ENCODE measurements around the gene ADRA1B. TPM values are rescaled to one million over a fixed set of nuclear protein-coding genes. Genes with fewer than 3 reads are reported as not detected.
A peak's percentile ranks its signal among the peaks of the same experiment; 100 is the strongest.

The ADRA1B gene
- total RNA-seq, result 2.5 TPM
- long read RNA-seq, partial matches to known transcripts, result 0 of 2 reads
- long read RNA-seq, other reads (novel, unspliced or antisense), result 1 of 2 reads

- peak within 1 kb of the TSS; percentile 70 for H3K4me3 ChIP-seq
- H3K36me3 ChIP-seq, result no peaks in the 10 kb centered on the region
- H3K27ac ChIP-seq (replicated peaks), result peak within 1 kb of the TSS; percentile 81
- DNase-seq, result peak; percentile 79
- H3K9me3 ChIP-seq (replicated peaks), result no peaks in the 10 kb centered on the region
- H3K4me1 ChIP-seq, result peaks cover 24% of the 10 kb centered on the region
- intact Hi-C loops (cut with micrococcal nuclease), result loop anchor here (10.0 kb wide), 1 partner anchor 471 kb away; no protein-coding TSS in a partner anchor
- TF ChIP-seq CTCF (IDR thresholded peaks at IDR 0.05; ENCODE audit: borderline replicate concordance), result peak; percentile 72
- peaks cover 22% of the 10 kb centered on the region for H3K27me3 ChIP-seq (ENCODE audit: low read depth)
Observed at GRCh38 chr5:159915904-159916840, at the start of gene ADRA1B. Gene ADRA1B (plus strand): TSS chr5:159916482. CDS start chr5:159916906, 424 bp downstream.

- no peaks in the 10 kb centered on the region for H3K9me3 ChIP-seq (replicated peaks)
- intact Hi-C loops (cut with micrococcal nuclease), result no loop called here
- H3K27me3 ChIP-seq (ENCODE audit: low read depth), result no peaks in the 10 kb centered on the region
- H3K36me3 ChIP-seq, result no peaks in the 10 kb centered on the region
- no peak for DNase-seq
- TF ChIP-seq CTCF (IDR thresholded peaks at IDR 0.05; ENCODE audit: borderline replicate concordance), result no peak
- H3K4me3 ChIP-seq, result no peak overlapping the region
- peaks cover 15% of the 10 kb centered on the region for H3K4me1 ChIP-seq
- H3K27ac ChIP-seq (replicated peaks), result no peak overlapping the region
Observed at GRCh38 chr5:159873680-159874079, 42.6 kb upstream of the ADRA1B start.

- no peak overlapping the region for H3K4me3 ChIP-seq
- H3K4me1 ChIP-seq, result peaks cover 21% of the 10 kb centered on the region
- intact Hi-C loops (cut with micrococcal nuclease), result no loop called here
- H3K9me3 ChIP-seq (replicated peaks), result no peaks in the 10 kb centered on the region
- H3K36me3 ChIP-seq, result no peaks in the 10 kb centered on the region
- DNase-seq, result no peak
- no peak for TF ChIP-seq CTCF (IDR thresholded peaks at IDR 0.05; ENCODE audit: borderline replicate concordance)
- no peak overlapping the region for H3K27ac ChIP-seq (replicated peaks)
- no peaks in the 10 kb centered on the region for H3K27me3 ChIP-seq (ENCODE audit: low read depth)
Observed at GRCh38 chr5:159874263-159874662, 42.0 kb upstream of the ADRA1B start.

GRCh38 chr5:159877016-159877415 is 39.3 kb upstream of the ADRA1B start:
- H3K9me3 ChIP-seq (replicated peaks), result no peaks in the 10 kb centered on the region
- no peak overlapping the region for H3K4me3 ChIP-seq
- no peak for TF ChIP-seq CTCF (IDR thresholded peaks at IDR 0.05; ENCODE audit: borderline replicate concordance)
- H3K27ac ChIP-seq (replicated peaks), result peak overlapping the region; percentile 81
- no peak for DNase-seq
- no peaks in the 10 kb centered on the region for H3K27me3 ChIP-seq (ENCODE audit: low read depth)
- no peaks in the 10 kb centered on the region for H3K36me3 ChIP-seq
- peaks cover 26% of the 10 kb centered on the region for H3K4me1 ChIP-seq
- intact Hi-C loops (cut with micrococcal nuclease), result no loop called here

GRCh38 chr5:159877894-159878448 is 38.3 kb upstream of the ADRA1B start:
- Histone ChIP-seq H3K9me3 (replicated peaks) (no peaks in the 10 kb centered on the region), H3K27ac (replicated peaks) (peak overlapping the region; percentile 81), H3K27me3 (ENCODE audit: low read depth) (no peaks in the 10 kb centered on the region), H3K36me3 (no peaks in the 10 kb centered on the region), H3K4me1 (peaks cover 26% of the 10 kb centered on the region), H3K4me3 (no peak overlapping the region)
- DNase-seq, result peak; percentile 66
- no peak for TF ChIP-seq CTCF (IDR thresholded peaks at IDR 0.05; ENCODE audit: borderline replicate concordance)
- intact Hi-C loops (cut with micrococcal nuclease), result no loop called here
